Esophagus squamous epithelium (tissue), 5 donors: ENCODE measurements around the gene CACNA1F. TPM values are rescaled to one million over a fixed set of nuclear protein-coding genes. Genes with fewer than 3 reads are reported as not detected.

Experiments used
- DNase-seq: peaks from one replicate; lab custom pipeline; 2025; lab: John Stamatoyannopoulos, UW
- H3K27ac ChIP-seq, 4 donors: fragments of 200-600 bp; sonication (generic); one replicate each; pipeline ENCODE4 v1.5.1; 2016 to 2019; ENCODE audit warnings: mild to moderate bottlenecking in 1 of 4
- H3K27me3 ChIP-seq, 4 donors: fragments of 200-600 bp; sonication (generic); 1 replicate in 3 of 4; 2 replicates in 1 of 4; pipeline versions ENCODE4 v1.5.1 to v1.6.0; 2017 to 2021; ENCODE audit warnings: antibody characterized with exemption in 1 of 4
- H3K36me3 ChIP-seq, 3 donors: fragments of 200-600 bp; sonication (generic); one replicate each; pipeline ENCODE4 v1.5.1; 2016 to 2019
- H3K4me1 ChIP-seq, 3 donors: fragments of 200-600 bp; sonication (generic); one replicate each; pipeline ENCODE4 v1.5.1; 2017 to 2019
- H3K4me3 ChIP-seq, 4 donors: fragments of 200-600 bp; sonication (generic); 1 replicate in 3 of 4; 2 replicates in 1 of 4; pipeline ENCODE4 v1.5.1; 2016 to 2019; ENCODE audit warnings: mild to moderate bottlenecking in 2 of 4, moderate library complexity in 1 of 4
- H3K9me3 ChIP-seq, 3 donors: fragments of 200-600 bp; sonication (generic); one replicate each; pipeline ENCODE4 v1.5.1; 2016 to 2019
- POLR2A ChIP-seq, 4 donors: fragments of 450-650 bp; IDR thresholded peaks; one replicate each; pipeline ENCODE4 v1.6.1; 2017; ENCODE audit warnings: antibody characterized with exemption in 4 of 4, mild to moderate bottlenecking in 4 of 4, moderate library complexity in 3 of 4
- whole genome bisulfite sequencing, 2 donors: methylation state at CpG; one replicate each; pipeline ENCODE4 v1.1.5; 2018; 5-methylcytosine and 5-hydroxymethylcytosine counted together
- intact Hi-C: fragments of 100-400 bp; cut with DNase I; formaldehyde crosslinking; loops from one replicate; pipeline ENCODE4 v1.15.0; 2022
- total RNA-seq, 4 donors: library from RNA; depleted of rRNA; stranded (reverse); fragments of >200 nt; gene quantifications; one replicate each; pipeline ENCODE4 v1.1.0, GENCODE V29; 2016
- TF ChIP-seq, protein P1 (sequence below), 6 experiments: fragments of 450-650 bp in 4 of 6; fragments of 200-600 bp in 2 of 6; sonication (generic) in 2 of 6; IDR thresholded peaks; one replicate each; pipeline ENCODE4 v1.5.1; 2016 to 2019; ENCODE audit warnings: antibody characterized with exemption in 6 of 6, mild to moderate bottlenecking in 4 of 6, moderate library complexity in 4 of 6
- donor health status: DM: yes; HTN: yes; CAD: no.

The CACNA1F gene
- total RNA-seq, 4 donors from 2014 or later = 0.38 TPM; not detected in 3

DNA sequence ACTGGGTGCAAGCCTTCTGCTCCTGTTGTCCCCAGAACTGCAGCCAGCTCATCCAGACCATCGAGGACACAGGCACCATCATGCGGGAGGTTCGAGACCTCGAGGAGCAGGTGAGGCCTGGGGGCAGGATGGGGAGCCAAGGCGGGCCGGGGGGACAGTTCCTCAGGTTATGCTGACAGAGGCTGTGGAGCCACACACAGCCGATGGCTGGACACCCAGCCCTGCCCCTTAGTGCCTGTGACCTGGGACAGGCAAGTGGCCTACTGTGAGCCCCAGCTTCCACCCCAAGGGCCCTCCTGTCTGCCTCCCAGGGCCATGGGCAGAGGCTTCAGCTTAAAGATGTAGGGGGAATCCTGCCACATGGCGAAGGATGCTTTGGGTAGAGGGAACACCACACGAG, 16.5 kb upstream of the CACNA1F start:
- WGBS, 2 donors = 75% methylated on average over 2 of the region's 9 CpGs; no CpG with 5 or more reads in 1 of the 2 donors
- no peak for DNase-seq
- Histone ChIP-seq H3K4me1 (no peaks in the 10 kb centered on the region), H3K36me3 (peaks cover 0 to 53% (median 6%) of the 10 kb centered on the region in 3 donors), H3K27ac (no peak overlapping the region), H3K9me3 (no peaks in the 10 kb centered on the region), H3K4me3 (no peak overlapping the region), H3K27me3 (no peaks in the 10 kb centered on the region)
- TF ChIP-seq, protein P1, sequence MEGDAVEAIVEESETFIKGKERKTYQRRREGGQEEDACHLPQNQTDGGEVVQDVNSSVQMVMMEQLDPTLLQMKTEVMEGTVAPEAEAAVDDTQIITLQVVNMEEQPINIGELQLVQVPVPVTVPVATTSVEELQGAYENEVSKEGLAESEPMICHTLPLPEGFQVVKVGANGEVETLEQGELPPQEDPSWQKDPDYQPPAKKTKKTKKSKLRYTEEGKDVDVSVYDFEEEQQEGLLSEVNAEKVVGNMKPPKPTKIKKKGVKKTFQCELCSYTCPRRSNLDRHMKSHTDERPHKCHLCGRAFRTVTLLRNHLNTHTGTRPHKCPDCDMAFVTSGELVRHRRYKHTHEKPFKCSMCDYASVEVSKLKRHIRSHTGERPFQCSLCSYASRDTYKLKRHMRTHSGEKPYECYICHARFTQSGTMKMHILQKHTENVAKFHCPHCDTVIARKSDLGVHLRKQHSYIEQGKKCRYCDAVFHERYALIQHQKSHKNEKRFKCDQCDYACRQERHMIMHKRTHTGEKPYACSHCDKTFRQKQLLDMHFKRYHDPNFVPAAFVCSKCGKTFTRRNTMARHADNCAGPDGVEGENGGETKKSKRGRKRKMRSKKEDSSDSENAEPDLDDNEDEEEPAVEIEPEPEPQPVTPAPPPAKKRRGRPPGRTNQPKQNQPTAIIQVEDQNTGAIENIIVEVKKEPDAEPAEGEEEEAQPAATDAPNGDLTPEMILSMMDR (IDR thresholded peaks at IDR 0.05) = no peak
- no peak for TF ChIP-seq POLR2A (IDR thresholded peaks at IDR 0.05)
- intact Hi-C loops = no loop called here

DNA sequence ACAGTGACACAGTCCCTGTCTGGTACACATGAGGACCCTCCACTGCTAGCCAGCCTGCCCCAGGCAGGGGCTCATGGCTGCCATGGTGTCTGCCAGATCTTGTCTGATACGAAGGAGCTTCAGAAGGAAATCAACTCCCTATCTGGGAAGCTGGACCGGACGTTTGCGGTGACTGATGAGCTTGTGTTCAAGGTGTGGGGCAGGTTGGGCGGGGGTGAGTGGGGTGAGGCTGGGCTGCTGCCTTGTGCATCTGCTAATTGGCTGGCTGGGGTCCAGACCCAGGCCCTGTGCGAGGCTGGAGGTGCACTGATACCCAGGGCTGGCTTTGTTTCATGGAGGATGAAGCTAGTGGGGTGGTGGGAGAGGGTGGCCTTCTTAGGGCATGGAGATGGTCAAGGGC, 15.9 kb upstream of the CACNA1F start:
- Histone ChIP-seq H3K27me3 (no peaks in the 10 kb centered on the region), H3K36me3 (peaks cover 0 to 59% (median 6%) of the 10 kb centered on the region in 3 donors), H3K4me3 (no peak overlapping the region), H3K4me1 (no peaks in the 10 kb centered on the region), H3K27ac (no peak overlapping the region), H3K9me3 (no peaks in the 10 kb centered on the region)
- no peak for TF ChIP-seq POLR2A (IDR thresholded peaks at IDR 0.05)
- TF ChIP-seq, protein P1 (IDR thresholded peaks at IDR 0.05) = no peak
- no peak for DNase-seq
- WGBS, 2 donors = 50% methylated on average over 1 of the region's 6 CpGs; no CpG with 5 or more reads in 1 of the 2 donors
- intact Hi-C loops = no loop called here

DNA sequence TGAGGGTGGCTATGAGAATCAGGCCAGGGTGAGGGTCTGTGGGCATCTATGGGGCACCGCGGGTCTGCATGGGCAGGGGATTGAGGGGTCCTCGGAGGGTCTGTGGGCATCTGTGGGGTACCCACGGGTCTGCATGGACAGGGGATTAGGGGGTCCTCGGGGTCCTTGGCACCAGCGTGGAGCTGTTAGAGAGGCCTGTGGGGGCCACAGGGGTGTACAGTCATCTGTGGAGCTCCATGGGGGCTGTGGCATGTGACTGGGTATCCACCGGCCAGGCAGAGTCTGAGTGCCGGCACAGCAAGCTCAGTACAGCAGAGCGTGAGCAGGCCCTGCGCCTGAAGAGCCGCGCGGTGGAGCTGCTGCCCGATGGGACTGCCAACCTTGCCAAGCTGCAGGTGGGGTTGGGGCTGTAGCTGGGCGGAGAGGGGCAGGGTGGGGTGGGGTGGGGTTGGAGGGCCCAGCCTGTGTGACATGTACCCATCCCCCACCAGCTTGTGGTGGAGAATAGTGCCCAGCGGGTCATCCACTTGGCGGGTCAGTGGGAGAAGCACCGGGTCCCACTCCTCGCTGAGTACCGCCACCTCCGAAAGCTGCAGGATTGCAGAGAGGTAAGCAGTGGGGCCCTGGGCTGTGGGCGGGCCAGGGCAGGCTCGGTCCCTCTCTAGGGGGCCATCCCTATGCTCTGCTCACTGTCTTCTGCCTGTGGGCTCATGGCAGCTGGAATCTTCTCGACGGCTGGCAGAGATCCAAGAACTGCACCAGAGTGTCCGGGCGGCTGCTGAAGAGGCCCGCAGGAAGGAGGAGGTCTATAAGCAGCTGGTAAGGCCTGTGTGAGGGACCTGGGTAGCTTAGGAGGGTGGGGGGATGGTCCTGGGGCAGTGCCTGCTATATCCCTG, 15.0 kb upstream of the CACNA1F start:
- Histone ChIP-seq H3K4me3 (no peak overlapping the region), H3K36me3 (peaks cover 0 to 68% (median 6%) of the 10 kb centered on the region in 3 donors), H3K4me1 (no peaks in the 10 kb centered on the region), H3K27ac (no peak overlapping the region), H3K27me3 (no peaks in the 10 kb centered on the region), H3K9me3 (no peaks in the 10 kb centered on the region)
- 91 to 100% methylated on average over 1 to 4 of the region's 28 CpGs for WGBS, 2 donors
- no peak for TF ChIP-seq POLR2A (IDR thresholded peaks at IDR 0.05)
- TF ChIP-seq, protein P1 (IDR thresholded peaks at IDR 0.05) = no peak
- intact Hi-C loops = no loop called here
- DNase-seq = no peak

DNA sequence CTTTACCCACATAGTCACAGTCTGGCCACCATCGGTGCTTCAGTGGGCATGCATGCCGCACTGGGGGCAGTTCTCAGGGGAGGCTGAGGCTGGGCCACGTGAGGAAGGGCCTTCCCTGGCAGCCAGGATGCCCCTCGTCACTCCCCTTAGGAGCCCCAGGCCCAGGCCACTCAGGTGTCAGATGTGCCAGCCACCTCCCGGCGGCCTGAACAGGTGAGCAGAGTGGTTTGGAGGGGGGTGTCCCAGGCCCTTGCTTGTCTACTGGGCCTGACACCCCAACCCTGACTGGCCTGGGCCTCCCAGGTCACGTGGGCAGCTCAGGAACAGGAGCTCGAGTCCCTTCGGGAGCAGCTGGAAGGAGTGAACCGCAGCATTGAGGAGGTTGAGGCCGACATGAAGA, 14.2 kb upstream of the CACNA1F start:
- TF ChIP-seq, protein P1 (IDR thresholded peaks at IDR 0.05) = no peak
- no peak for TF ChIP-seq POLR2A (IDR thresholded peaks at IDR 0.05)
- no peak overlapping the region for H3K27ac ChIP-seq
- H3K9me3 ChIP-seq = no peaks in the 10 kb centered on the region
- no peaks in the 10 kb centered on the region for H3K27me3 ChIP-seq
- peaks cover 0 to 76% (median 6%) of the 10 kb centered on the region in 3 donors for H3K36me3 ChIP-seq
- WGBS, 2 donors = 100% methylated on average over 1 of the region's 11 CpGs
- DNase-seq = no peak
- no peak overlapping the region for H3K4me3 ChIP-seq
- no peaks in the 10 kb centered on the region for H3K4me1 ChIP-seq
- intact Hi-C loops = no loop called here

DNA sequence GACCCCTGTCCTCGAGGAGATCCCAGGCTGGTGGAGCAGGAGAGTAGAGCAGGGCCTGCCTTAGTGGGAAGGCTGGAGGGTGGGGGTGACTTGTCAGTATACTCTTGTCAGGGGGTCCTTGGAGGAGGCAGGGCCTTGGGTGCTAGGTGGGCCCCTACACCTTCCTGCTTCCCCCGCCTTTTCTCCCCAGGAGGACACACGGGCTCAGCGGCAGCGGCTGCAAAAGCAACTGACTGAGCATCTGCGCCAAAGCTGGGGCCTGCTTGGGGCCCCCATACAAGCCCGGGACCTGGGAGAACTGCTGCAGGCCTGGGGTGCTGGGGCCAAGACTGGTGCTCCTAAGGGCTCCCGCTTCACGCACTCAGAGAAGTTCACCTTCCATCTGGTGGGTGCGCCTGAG, 13.4 kb upstream of the CACNA1F start:
- no peaks in the 10 kb centered on the region for H3K9me3 ChIP-seq
- intact Hi-C loops = no loop called here
- peaks cover 0 to 84% (median 6%) of the 10 kb centered on the region in 3 donors for H3K36me3 ChIP-seq
- no peak overlapping the region for H3K4me3 ChIP-seq
- DNase-seq = no peak
- H3K4me1 ChIP-seq = no peaks in the 10 kb centered on the region
- no CpG with 5 or more reads among the region's 10 CpGs for WGBS, 2 donors
- TF ChIP-seq, protein P1 (IDR thresholded peaks at IDR 0.05) = no peak
- TF ChIP-seq POLR2A (IDR thresholded peaks at IDR 0.05) = no peak
- H3K27me3 ChIP-seq = no peaks in the 10 kb centered on the region
- no peak overlapping the region for H3K27ac ChIP-seq
